Measurements from ENCODE around the gene ENTHD1.
"Not testable (repeated sequence)": the region's sequence is repeated elsewhere in the genome, so short reads cannot be mapped to it uniquely, and the experiment has no call there.

Gene ENTHD1

GRCh38 chr22:39744353-39744752 is 149.2 kb downstream of the ENTHD1 start:
- in situ Hi-C loops (cut with HindIII; ENCODE audit: low pct_ligation_motif_present, low sequenced_read_pairs), result no loop called here
- Histone ChIP-seq H3K4me3 (ENCODE audit: low read depth, low read length) (no peak overlapping the region), H3K27me3 (replicated peaks) (peaks cover 25% of the 10 kb centered on the region), H3K36me3 (replicated peaks) (no peaks in the 10 kb centered on the region), H3K27ac (no peak overlapping the region)
- no peak for DNase-seq
- TF ChIP-seq CTCF (IDR thresholded peaks at IDR 0.05; ENCODE audit: low read depth, low read length, missing control alignments), result no peak

- Histone ChIP-seq H3K27me3 (replicated peaks) (peaks cover 24% of the 10 kb centered on the region), H3K4me3 (ENCODE audit: low read depth, low read length) (no peak overlapping the region), H3K27ac (no peak overlapping the region), H3K36me3 (replicated peaks) (no peaks in the 10 kb centered on the region)
- in situ Hi-C loops (cut with HindIII; ENCODE audit: low pct_ligation_motif_present, low sequenced_read_pairs), result no loop called here
- no peak for DNase-seq
- TF ChIP-seq CTCF (IDR thresholded peaks at IDR 0.05; ENCODE audit: low read depth, low read length, missing control alignments), result no peak
These were observed 149.6 kb downstream of the ENTHD1 start for GRCh38 chr22:39743935-39744334.

GRCh38 chr22:39739338-39740027 is 154.1 kb downstream of the ENTHD1 start:
- Histone ChIP-seq H3K27me3 (replicated peaks) (peaks cover 17% of the 10 kb centered on the region), H3K27ac (no peak overlapping the region), H3K4me3 (ENCODE audit: low read depth, low read length) (no peak overlapping the region), H3K36me3 (replicated peaks) (no peaks in the 10 kb centered on the region)
- no peak for TF ChIP-seq CTCF (IDR thresholded peaks at IDR 0.05; ENCODE audit: low read depth, low read length, missing control alignments)
- DNase-seq, result no peak
- in situ Hi-C loops (cut with HindIII; ENCODE audit: low pct_ligation_motif_present, low sequenced_read_pairs), result no loop called here

- H3K4me3 ChIP-seq (ENCODE audit: low read depth, low read length), result no peak overlapping the region
- in situ Hi-C loops (cut with HindIII; ENCODE audit: low pct_ligation_motif_present, low sequenced_read_pairs), result no loop called here
- no peak for TF ChIP-seq CTCF (IDR thresholded peaks at IDR 0.05; ENCODE audit: low read depth, low read length, missing control alignments)
- H3K36me3 ChIP-seq (replicated peaks), result no peaks in the 10 kb centered on the region
- peak; percentile 11 for DNase-seq
- no peak overlapping the region for H3K27ac ChIP-seq
- H3K27me3 ChIP-seq (replicated peaks), result peaks cover 14% of the 10 kb centered on the region
These were observed 154.8 kb downstream of the ENTHD1 start for GRCh38 chr22:39738746-39739145.

GRCh38 chr22:39735776-39736175 is 157.8 kb downstream of the ENTHD1 start:
- Histone ChIP-seq H3K27ac (no peak overlapping the region), H3K27me3 (replicated peaks) (peaks cover 13% of the 10 kb centered on the region), H3K36me3 (replicated peaks) (no peaks in the 10 kb centered on the region), H3K4me3 (ENCODE audit: low read depth, low read length) (no peak overlapping the region)
- in situ Hi-C loops (cut with HindIII; ENCODE audit: low pct_ligation_motif_present, low sequenced_read_pairs), result no loop called here
- no peak for TF ChIP-seq CTCF (IDR thresholded peaks at IDR 0.05; ENCODE audit: low read depth, low read length, missing control alignments)
- no peak for DNase-seq

GRCh38 chr22:39734866-39735265 is 158.7 kb downstream of the ENTHD1 start:
- Histone ChIP-seq H3K4me3 (ENCODE audit: low read depth, low read length) (no peak overlapping the region), H3K27me3 (replicated peaks) (peaks cover 13% of the 10 kb centered on the region), H3K36me3 (replicated peaks) (no peaks in the 10 kb centered on the region), H3K27ac (no peak overlapping the region)
- in situ Hi-C loops (cut with HindIII; ENCODE audit: low pct_ligation_motif_present, low sequenced_read_pairs), result no loop called here
- TF ChIP-seq CTCF (IDR thresholded peaks at IDR 0.05; ENCODE audit: low read depth, low read length, missing control alignments), result no peak
- no peak for DNase-seq

GRCh38 chr22:39734046-39734445 is 159.5 kb downstream of the ENTHD1 start:
- H3K36me3 ChIP-seq (replicated peaks), result not testable (repeated sequence)

More at GRCh38 chr22:39734046-39734445, 159.5 kb downstream of the ENTHD1 start:
- in situ Hi-C loops (cut with HindIII; ENCODE audit: low pct_ligation_motif_present, low sequenced_read_pairs); DNase-seq; H3K27ac ChIP-seq; H3K4me3 ChIP-seq (ENCODE audit: low read depth, low read length): not testable (repeated sequence)
- H3K27me3 ChIP-seq (replicated peaks), result peaks cover 13% of the 10 kb centered on the region

Data from brain microvascular endothelial cell (primary cell).